Parathyroid adenoma (tissue), 2 donors: Measurements from ENCODE around the gene TEKTIP1.

Experiments
- H2AFZ ChIP-seq: fragments of 300-600 bp; sonication (generic); one replicate; pipeline ENCODE4 v1.7.0; 2017; ENCODE audit warnings: antibody characterized with exemption, mild to moderate bottlenecking
- H3K27ac ChIP-seq: fragments of 300-600 bp; sonication (generic); one replicate; pipeline ENCODE4 v1.7.0; 2017
- H3K27me3 ChIP-seq: fragments of 300-600 bp; sonication (generic); one replicate; pipeline ENCODE4 v1.7.0; 2017; ENCODE audit warnings: low read length; ENCODE audit not compliant: control insufficient read depth, insufficient read depth
- H3K36me3 ChIP-seq: fragments of 300-600 bp; sonication (generic); one replicate; pipeline ENCODE4 v1.7.0; 2017; ENCODE audit warnings: low read length; ENCODE audit not compliant: control insufficient read depth, insufficient read depth
- H3K4me1 ChIP-seq: fragments of 300-600 bp; sonication (generic); one replicate; pipeline ENCODE4 v1.7.0; 2017; ENCODE audit warnings: control low read depth
- H3K4me2 ChIP-seq: fragments of 300-600 bp; sonication (generic); one replicate; pipeline ENCODE4 v1.7.0; 2017; ENCODE audit warnings: low read length
- H3K4me3 ChIP-seq: fragments of 300-600 bp; sonication (generic); one replicate; pipeline ENCODE4 v1.7.0; 2017; ENCODE audit warnings: low read depth, low read length
- H3K79me2 ChIP-seq: fragments of 300-600 bp; sonication (generic); one replicate; pipeline ENCODE4 v1.7.0; 2017; ENCODE audit warnings: control low read depth
- H3K9ac ChIP-seq: fragments of 300-600 bp; sonication (generic); one replicate; pipeline ENCODE4 v1.7.0; 2017; ENCODE audit warnings: mild to moderate bottlenecking
- H3K9me3 ChIP-seq: fragments of 300-600 bp; sonication (generic); one replicate; pipeline ENCODE4 v1.7.0; 2017; ENCODE audit warnings: low read length; ENCODE audit not compliant: control insufficient read depth
- TF ChIP-seq, protein P1 (sequence below): fragments of 300-600 bp; sonication (generic); IDR thresholded peaks from one replicate; pipeline ENCODE4 v1.7.0; 2017; ENCODE audit warnings: antibody characterized with exemption, mild to moderate bottlenecking
- donor health status: primary hyperparathyroidism.

Gene TEKTIP1

DNA sequence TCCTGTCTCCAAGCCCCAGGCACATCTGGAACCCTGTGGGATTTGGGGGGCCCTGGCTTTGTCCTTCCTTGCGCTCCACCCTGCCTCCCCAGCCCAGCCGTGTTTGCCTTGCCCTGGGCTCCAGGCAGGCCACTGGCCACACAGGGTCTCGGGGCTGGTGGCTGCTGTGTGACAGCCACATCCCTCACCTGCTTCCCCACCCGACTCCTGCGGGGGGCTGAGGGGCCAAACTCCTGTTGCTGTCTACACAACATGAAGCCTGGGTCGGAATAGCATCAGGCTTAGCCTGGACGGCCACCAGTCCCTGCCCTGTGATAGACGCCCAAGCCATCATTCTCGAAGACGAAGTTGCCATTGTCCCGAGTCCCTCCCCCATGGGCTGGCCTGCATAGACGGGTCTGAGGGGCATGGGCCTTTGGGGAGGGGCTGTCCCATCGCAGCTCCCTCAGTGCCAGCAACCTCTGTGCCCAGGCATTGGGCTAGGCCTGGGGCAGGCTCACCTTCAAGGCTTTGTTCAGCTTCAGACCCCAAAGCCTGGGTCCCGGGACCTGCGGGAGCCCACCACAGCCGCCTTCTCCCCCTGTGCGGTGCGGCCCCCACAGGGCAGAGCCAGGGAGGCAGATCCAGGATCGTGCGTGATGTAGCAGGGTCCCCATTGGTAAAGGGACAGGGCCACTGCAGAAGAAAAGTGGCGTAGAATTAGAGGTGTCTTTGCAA is 15.5 kb upstream of the TEKTIP1 start:
- Histone ChIP-seq H3K4me3 (no peak overlapping the region), H3K4me2 (no peak overlapping the region), H3K9ac (no peak overlapping the region), H2AFZ (no peak overlapping the region), H3K27ac (no peak overlapping the region), H3K79me2 (peaks cover 39% of the 10 kb centered on the region), H3K4me1 (peaks cover under 1% of the 10 kb centered on the region), H3K27me3 (no peaks in the 10 kb centered on the region), H3K9me3 (no peaks in the 10 kb centered on the region), H3K36me3 (no peaks in the 10 kb centered on the region)
- TF ChIP-seq, protein P1, sequence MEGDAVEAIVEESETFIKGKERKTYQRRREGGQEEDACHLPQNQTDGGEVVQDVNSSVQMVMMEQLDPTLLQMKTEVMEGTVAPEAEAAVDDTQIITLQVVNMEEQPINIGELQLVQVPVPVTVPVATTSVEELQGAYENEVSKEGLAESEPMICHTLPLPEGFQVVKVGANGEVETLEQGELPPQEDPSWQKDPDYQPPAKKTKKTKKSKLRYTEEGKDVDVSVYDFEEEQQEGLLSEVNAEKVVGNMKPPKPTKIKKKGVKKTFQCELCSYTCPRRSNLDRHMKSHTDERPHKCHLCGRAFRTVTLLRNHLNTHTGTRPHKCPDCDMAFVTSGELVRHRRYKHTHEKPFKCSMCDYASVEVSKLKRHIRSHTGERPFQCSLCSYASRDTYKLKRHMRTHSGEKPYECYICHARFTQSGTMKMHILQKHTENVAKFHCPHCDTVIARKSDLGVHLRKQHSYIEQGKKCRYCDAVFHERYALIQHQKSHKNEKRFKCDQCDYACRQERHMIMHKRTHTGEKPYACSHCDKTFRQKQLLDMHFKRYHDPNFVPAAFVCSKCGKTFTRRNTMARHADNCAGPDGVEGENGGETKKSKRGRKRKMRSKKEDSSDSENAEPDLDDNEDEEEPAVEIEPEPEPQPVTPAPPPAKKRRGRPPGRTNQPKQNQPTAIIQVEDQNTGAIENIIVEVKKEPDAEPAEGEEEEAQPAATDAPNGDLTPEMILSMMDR: no peak

DNA sequence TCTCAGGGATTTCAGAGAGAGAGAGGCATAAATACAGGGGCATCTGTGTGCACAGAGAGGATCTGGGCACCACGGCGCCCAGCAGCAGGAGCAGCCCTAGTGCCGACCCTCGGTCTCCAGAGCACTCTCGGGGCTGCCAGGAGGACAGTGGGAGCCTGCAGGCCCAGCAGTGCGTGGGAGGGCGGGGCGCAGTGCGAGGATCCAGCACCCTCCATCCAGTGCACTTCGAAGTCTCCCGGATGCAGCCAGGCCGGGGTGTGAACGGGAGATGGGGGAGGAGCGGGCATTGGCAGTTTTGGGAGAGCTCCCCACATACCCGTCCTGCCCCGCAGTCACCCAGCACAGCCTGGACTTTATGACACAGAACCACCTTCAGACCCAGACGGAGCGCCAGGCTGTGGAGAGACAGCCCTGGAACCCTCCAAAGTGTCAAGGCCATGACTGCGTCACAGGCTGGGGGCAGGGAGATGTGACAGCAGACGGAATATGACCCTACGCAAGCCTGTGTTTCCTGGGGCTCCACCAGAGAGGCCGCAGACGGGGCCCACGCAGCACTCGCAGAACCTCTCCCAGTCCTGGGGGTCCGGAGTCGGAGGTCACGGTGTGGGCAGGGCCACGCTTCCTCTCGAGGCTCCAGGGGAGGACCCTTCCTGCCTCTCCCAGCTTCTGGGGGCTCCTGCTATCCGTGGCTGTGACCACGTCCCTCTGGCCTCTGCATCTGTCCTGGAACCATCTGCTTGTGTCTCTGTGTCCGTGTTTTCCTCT is 14.7 kb upstream of the TEKTIP1 start:
- Histone ChIP-seq H3K36me3 (no peaks in the 10 kb centered on the region), H3K9me3 (no peaks in the 10 kb centered on the region), H3K27ac (no peak overlapping the region), H3K79me2 (peaks cover 33% of the 10 kb centered on the region), H3K4me3 (no peak overlapping the region), H3K9ac (no peak overlapping the region), H3K4me2 (no peak overlapping the region), H3K4me1 (no peaks in the 10 kb centered on the region), H3K27me3 (no peaks in the 10 kb centered on the region), H2AFZ (no peak overlapping the region)
- TF ChIP-seq, protein P1: no peak

DNA sequence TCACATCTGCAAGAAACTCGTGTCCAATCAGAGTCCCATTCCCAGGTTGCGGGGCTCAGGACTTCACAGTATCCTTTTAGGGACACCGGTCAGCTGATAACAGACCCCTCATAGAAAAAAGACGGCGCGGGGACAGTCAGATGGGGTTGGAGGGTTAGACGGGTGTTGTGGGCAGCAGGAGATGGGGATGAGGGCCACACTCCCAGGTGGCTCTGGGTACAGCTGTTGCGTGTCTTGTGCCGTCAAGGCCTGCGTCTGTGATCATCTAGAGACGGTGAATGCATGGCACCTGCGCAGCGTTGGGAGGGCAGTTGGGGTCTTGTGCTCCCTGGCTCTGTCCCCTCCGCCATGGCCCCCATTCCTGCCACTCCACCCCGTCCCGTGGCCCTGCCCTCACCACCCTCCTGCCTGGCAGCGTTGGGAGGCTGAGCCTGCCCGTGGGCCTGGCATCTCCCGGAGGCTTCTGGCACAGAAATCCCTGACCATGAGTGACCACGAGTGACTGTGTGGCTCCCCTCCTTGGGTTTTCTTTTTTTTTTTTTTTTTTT is 14.0 kb upstream of the TEKTIP1 start:
- Histone ChIP-seq H2AFZ (no peak overlapping the region), H3K79me2 (peaks cover 26% of the 10 kb centered on the region), H3K4me2 (no peak overlapping the region), H3K9ac (no peak overlapping the region), H3K27ac (no peak overlapping the region), H3K9me3 (no peaks in the 10 kb centered on the region), H3K27me3 (no peaks in the 10 kb centered on the region), H3K36me3 (no peaks in the 10 kb centered on the region), H3K4me1 (no peaks in the 10 kb centered on the region), H3K4me3 (no peak overlapping the region)
- TF ChIP-seq, protein P1: no peak

GRCh38 chr19:3526507-3527237 is 12.3 kb upstream of the TEKTIP1 start:
- H3K4me2 ChIP-seq: no peak overlapping the region
- peaks cover 15% of the 10 kb centered on the region for H3K79me2 ChIP-seq
- no peaks in the 10 kb centered on the region for H3K4me1 ChIP-seq
- no peak overlapping the region for H3K9ac ChIP-seq
- H3K4me3 ChIP-seq: no peak overlapping the region
- H2AFZ ChIP-seq: no peak overlapping the region
- TF ChIP-seq, protein P1: no peak
- H3K9me3 ChIP-seq: no peaks in the 10 kb centered on the region
- H3K27me3 ChIP-seq: no peaks in the 10 kb centered on the region
- H3K36me3 ChIP-seq: no peaks in the 10 kb centered on the region
- no peak overlapping the region for H3K27ac ChIP-seq
